HG03432 (cell line): Measurements from ENCODE around the gene FAM217B.
"Not testable (repeated sequence)": the region's sequence is repeated elsewhere in the genome, so short reads cannot be mapped to it uniquely, and the experiment has no call there.

Experiments used
- ATAC-seq: cut with Tn5 transposase; IDR thresholded peaks from one replicate; pipeline ENCODE4 v1.9.1; 2021; ENCODE audit warnings: mild to moderate bottlenecking, moderate library complexity; ENCODE audit not compliant: unreplicated experiment

The FAM217B gene

DNA sequence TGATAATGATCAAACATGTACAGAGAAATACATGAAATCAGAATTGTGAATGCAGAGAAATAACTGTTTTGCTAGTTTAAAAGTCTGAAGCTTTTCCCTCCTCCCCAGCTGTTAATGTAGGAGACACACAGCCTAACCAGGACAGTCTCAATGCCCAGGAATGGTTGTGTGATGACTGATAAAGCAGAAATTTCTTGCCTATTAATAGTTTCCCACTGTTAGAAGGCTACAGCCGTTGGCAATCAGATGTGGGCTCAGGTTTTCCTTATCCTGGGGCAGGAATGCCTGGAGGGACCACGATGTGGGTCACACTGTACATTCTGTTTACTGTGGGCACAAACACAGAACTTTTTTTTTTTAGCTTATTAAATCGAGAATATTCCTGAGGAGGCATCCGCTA, 2.0 kb upstream of the FAM217B start:
- no peak for ATAC-seq

DNA sequence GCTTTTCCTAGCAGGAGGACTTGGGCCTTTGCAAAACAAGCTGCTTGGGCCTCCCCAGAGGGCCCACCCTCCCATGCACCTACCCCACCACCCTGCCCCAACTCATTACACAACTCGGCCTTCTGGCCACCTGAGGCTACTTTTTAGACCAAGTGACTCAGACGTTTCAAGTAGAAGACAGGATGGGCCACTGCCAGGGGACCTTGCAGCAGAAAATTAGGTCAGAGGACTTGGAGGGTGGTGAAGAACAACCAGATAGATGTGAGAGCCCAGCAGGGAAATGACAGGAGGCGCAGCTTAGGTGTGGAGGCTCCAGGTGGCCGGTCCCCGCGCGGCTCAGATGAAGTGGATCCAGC, 1.5 kb upstream of the FAM217B start:
- no peak for ATAC-seq

DNA sequence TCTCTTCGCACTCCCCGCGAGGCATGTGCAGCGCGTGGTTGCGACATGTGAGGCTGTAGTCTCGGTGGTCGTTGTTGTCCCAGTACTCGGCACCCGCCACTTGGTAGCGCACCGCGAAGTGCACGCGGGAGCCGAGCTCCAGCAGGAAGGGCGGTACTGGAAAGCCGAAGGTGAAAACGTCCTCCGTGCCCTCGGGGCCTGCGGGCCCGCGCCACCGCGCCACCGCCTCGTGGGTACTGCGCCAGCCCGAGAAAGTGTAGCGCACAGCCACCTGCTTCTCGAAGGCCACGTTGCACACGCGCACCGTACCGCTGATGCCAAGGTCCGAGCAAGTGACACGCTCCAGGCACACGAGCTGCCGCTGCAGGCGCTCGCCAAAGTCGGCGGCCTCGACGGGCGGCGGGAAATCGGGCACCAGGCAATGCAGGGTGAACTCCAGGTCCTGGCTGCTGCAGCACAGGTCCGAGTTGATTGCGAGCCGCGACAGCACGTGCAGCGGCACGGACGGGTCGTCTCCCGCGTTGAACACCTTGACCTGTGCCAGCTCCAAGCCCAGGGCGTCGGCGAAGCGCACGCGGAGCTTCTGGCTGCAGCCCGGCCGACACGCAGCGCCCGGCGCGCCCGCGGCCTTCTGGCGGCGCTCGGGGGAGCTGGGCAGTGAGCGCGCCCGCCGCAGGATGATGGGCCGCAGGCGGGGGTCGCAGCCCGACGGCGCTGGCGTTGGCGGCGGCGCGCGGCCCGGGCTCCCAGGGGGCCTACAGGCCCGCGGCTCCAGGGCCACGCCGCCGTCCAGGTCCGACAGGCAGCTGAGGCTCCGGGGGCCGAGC, 924 bp upstream of the FAM217B start:
- ATAC-seq = peak; percentile 34

DNA sequence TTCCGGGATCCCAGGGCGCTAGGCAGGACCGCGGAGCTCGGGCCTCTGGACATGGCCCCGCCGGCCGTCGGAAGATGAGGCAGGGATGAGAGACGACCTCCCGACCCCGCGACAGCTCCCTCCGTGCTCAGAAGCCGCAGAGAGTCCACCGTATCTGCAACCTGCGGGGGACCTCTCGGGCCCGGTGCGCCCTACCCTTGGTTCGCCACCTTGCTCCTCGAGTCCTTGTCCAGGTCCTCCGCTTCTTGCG, 385 bp upstream of the FAM217B start:
- peak; percentile 37 for ATAC-seq

DNA sequence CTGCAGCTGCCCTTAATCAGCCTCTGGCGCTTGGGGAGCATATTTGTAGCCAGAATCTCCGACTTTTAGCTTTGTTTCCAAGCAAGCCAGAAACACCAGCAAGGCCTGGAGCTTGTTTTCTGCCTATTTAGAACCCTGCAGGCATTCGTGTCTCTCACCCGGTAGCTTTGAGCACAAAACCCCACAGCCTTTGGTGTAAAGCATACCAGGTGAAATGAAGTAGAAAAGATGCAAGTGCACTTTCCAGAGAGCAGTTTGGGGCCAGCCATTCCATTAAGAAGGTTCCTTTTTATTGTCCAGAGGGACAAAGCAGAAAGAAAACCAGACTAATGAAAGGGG, 736 bp downstream of the FAM217B start:
- ATAC-seq = peak; percentile 4

DNA sequence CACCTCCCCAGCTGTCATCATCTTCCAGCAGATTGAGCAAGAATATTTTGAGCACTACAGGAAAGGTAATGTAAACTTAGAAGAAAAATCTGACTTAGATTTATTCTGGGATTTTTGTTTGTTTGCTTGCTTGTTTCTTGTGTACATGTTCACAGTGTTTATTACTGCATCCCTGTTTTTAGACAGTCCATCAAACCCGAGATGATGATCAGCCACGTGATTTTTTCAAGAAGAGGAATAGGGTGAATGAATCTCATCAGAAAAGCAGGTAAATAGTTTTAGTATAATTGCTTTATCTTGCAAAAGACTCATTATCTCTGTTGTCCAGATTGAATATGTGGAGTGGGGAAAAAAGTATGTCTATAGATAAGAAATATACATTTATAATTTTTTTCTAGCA, 2.1 kb downstream of the FAM217B start:
- ATAC-seq = no peak

DNA sequence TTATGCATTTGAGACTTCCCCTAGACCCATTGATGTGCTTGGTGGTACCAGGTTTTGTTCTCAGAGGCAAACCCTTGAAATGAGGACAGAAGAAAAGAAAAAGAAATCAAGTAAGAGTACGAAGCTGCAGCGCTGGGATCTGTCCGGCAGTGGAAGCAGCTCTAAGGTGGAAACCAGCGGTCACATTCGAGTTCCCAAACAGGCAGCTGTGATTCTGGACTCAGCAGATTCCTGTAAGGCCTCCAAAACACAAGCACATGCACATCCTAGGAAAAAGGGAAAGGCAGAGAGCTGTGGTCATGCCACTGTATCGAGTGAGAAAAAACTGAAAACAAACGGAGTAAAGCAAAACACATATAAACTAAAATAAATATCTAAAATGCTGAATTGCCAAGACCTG, 4.5 kb downstream of the FAM217B start:
- no peak for ATAC-seq

GRCh38 chr20:59945175-59945574, 5.0 kb downstream of the FAM217B start:
- ATAC-seq = no peak

DNA sequence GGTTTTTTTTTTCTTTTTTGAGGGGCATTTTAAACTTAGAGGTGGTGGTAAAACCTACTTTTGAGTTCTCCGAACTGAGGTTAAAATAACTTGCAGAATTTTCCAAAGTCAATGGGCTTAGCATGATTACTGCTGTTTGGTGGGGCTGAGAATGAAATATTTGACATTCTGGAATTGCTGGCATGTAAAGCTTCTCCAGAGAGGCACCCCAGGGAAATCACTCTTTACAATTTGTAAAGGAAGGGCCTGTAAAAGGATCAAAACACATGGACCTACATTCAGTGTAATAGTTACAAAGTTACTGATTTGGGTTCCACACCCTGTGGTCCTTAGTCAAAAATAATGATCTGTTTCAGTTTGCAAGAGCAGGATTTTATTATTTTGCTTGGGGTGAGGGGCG, 5.5 kb downstream of the FAM217B start:
- ATAC-seq = no peak

DNA sequence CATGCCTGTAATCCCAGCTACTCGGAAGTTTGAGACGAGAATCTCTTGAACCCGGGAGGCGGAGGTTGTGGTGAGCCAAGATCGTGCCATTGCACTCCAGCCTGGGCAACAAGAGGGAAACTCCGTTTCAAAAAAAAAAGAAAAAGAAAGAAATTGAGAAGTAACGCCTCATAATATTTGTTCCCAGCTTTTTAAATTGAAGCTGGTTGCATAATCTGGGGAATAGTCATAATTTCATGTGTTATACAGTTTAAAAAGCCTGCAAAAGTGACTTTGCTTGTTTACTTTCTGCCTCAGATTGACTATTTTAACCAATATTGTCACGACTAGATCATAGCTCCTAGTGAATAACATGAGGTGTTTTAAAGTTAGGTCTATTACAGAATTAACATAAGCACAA, 7.2 kb downstream of the FAM217B start:
- ATAC-seq = no peak

GRCh38 chr20:59948212-59948611, 8.0 kb downstream of the FAM217B start:
- ATAC-seq = no peak

DNA sequence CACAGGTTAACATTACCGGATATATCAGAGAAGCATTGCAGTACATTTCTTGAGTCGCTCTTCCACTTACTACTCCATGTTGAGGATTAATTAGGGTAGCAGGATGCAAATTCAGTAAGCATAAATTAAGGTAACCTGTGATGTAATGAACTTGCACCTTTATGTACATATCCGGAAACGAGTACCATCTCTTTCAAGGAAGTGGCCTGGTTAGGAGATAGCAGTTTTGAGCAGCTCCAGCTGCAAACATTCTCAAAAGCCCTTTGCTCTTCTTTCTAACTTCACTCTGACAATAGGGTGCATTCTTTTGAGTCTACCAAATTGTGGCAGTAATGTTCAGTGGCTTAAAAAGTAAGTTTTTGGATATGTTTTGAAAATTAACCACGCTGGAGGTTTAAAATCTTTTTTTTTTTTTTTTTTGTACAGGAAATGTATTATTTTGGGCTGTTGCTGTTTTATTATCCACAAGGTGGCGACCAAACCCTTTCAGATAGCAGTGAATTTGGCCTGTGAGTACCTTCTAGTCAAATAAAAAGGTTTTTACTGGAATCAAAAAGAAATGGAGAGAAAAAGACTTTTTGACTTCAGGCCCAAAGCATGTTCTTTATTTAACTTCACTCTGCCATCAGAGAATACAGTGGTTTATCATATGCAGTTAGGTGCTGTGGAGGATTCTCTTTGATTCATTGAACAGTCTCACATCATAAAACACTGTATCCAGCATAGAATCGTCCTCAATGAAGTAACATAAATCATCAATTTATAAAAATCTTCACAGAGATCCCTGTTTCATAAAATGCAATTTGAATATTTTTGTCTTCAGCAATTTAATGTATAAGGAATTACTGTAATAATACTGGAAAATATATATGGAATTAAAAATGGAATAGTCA, 8.9 kb downstream of the FAM217B start:
- ATAC-seq = peak; percentile 66

DNA sequence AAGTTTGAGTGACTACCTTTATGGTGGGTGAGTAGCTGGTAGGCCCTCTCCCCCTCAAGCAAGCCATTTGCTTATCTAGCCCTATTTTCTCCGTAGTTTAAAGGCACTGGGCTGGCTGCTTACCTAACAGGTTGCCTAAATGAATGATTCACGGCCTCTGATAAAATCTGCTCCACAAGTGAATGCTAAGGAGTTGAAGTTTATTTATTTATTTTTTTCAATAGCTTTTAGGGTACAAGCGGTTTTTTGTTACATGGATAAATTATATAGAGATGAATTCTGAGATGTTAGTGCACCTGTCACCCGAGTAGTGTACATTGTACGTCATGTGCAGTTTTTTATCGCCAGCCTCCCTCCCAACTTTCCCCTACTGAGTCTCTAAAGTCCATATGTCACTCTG, 9.7 kb downstream of the FAM217B start:
- no peak for ATAC-seq

GRCh38 chr20:59954718-59955117, 14.5 kb downstream of the FAM217B start:
- no peak for ATAC-seq

DNA sequence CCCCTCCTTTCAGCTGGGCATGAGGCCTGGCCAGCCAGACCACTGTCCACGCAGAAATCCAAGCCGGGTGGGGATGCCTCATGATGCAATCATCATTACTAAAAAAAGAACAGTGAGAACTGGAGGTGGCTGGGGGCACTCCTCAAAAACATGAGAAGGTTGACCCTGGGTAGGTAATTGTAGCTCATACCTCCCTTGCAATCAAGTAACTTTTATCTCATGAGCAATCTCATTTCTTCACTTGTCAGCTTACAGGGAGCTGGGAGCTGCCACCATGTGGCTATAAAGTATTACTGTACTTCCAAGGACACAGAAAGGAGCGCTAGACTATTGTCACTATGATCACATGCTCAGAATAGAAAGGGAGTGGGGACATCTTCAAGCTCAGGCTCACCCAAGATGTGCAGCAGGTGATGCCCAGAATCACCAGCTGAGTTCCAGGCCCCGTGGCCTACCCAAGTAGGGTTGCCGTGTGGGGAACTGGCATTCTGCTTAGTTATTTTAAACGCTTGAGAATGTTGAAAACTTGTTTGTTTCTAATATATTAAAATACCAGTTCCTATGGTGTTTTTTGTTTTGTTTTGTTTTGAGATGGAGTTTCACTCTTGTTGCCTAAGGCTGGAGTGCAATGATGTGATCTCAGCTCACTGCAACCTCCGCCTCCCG, 15.1 kb downstream of the FAM217B start:
- no peak for ATAC-seq

- ATAC-seq = not testable (repeated sequence)
Observed at GRCh38 chr20:59957568-59957967, 17.4 kb downstream of the FAM217B start.

DNA sequence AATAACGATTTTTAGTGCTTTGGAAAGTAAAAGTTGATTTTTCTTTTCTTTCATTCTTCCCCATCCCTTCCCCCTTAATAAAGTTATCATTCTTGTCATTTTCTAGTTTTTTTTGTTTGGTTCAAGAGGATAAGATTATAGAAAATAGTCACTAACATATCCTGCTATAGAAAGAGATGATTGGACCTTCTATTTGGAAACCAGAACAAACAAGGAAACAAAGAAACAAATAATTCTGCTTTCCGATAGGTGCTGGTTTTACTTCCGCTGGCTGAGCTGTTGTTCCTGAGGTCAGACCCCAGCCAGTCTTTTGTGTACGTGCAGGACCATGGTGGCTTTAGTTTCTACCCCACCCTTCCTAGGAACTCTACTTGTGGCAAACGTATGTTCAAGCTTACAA, 17.9 kb downstream of the FAM217B start, which contains the start of gene CDH26:
Gene CDH26 (plus strand): TSS at position 301 of the 400 bp plus-strand sequence. CDS start 304 bp downstream, outside the sequence.
- no peak for ATAC-seq

GRCh38 chr20:59958626-59959025, 18.4 kb downstream of the FAM217B start:
- no peak for ATAC-seq

DNA sequence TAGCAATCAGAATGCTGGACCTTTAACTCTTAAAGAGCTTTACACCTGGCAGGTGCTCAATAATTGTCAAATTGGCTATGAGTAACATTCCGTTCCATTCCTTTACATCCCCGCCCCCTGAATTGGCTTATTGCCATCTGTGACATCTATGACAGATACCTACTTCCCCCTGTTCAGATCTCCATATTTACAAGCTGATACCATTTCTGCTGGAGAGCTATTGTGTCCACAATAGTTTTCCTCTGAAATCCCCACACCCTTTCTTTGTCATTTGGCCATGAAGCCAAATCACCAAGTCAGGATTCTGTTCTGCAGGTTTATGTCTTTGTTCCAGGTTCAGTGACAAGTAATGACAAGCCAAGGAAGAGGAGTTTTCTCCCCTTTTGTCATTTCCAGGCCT, 21.2 kb downstream of the FAM217B start:
- no peak for ATAC-seq

GRCh38 chr20:59962155-59962554, 22.0 kb downstream of the FAM217B start:
- no peak for ATAC-seq

GRCh38 chr20:59966428-59966827, 26.2 kb downstream of the FAM217B start:
- no peak for ATAC-seq

GRCh38 chr20:59971428-59971827, 31.2 kb downstream of the FAM217B start:
- ATAC-seq = no peak
